IPS-18c (cell line): ENCODE measurements around the gene ACSS3.
"Not testable (repeated sequence)": the region's sequence is repeated elsewhere in the genome, so short reads cannot be mapped to it uniquely, and the experiment has no call there.

Experiments
- H3K4me3 ChIP-seq: 2 replicates; pipeline ENCODE4 v1.7.0; 2013; ENCODE audit warnings: low read depth, mild to moderate bottlenecking, low read length, moderate library complexity; ENCODE audit not compliant: insufficient read depth
- H3K9me3 ChIP-seq: one replicate; pipeline ENCODE4 v1.6.1; 2013; ENCODE audit warnings: mild to moderate bottlenecking, low read length, moderate library complexity; ENCODE audit not compliant: control insufficient read depth, insufficient read depth

ACSS3 gene

DNA sequence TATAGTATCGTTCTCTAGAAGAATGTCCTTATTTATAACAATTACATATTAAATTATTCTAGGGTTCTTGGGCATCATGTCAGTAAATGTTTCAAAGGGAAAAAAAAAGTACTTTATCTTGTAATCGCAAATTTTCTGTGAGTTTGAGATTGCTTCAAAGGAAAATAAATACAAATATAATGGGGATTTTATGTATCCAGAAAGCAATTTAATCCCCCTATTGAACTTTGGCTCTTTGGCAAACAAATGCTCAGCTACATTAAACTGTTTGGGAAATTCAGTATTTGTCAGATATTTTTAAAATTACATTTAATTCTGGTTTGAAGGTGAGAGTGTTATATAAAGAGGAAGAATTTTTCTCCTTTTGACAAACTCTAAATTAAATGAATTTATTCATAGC lies 8.0 kb downstream of the ACSS3 start:
- Histone ChIP-seq H3K4me3 (no peak overlapping the region), H3K9me3 (no peaks in the 10 kb centered on the region)

DNA sequence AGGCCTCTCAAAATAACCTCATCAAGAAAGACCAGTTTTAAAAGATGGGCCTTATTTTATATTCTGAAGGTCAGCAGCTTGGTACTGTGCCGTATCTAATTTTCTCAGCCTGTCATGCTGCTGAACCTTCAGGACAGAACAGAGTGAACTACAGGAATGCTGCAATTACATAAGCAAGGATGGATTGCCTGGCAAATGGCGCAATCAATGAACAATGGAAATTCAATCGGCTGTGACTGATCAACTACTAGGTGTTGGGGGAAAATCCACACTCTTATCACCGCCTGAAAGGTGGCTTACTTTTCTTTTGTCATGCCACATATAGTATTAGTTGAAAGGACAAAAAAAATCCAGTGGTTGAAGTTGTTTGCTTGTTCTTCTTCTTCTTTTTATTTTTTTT lies 8.5 kb downstream of the ACSS3 start:
- H3K9me3 ChIP-seq, result no peaks in the 10 kb centered on the region
- H3K4me3 ChIP-seq, result no peak overlapping the region

DNA sequence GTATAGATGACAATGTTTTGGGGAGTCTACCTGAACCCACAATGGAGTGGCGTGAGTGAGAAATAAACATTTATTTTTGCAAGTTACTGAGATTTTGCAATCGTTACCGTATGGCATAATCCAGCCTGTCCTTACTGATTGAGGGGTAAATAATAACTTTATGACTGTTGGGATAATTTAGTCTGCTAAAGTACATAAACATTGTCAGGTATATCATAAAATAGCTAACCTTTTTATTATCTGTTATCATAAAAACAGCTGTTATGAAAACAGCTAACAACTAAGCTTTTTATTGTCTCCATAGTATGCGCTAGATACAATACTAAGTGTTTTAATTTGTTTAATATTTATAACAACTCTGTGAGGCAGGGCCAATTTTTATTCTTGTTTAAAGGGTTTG lies 10.3 kb downstream of the ACSS3 start:
- H3K4me3 ChIP-seq, result no peak overlapping the region
- no peaks in the 10 kb centered on the region for H3K9me3 ChIP-seq

DNA sequence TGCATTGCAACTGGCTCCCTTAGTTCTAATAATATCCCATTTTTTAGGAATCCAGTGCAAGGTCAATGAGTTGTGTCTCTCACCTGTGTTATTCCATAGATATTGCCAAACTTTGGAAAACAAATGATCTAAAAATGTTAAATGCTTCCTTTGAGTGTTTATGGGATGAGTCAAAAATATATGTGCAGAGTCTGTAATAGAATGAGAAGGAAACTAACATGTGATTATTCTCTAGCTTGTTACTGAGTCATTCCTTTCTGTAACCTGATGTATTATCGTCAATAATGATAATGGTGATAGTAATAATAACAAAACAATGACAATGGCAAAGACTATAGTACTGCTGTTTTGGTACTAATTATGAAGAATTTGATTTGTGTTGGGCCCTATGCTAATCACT lies 11.5 kb downstream of the ACSS3 start:
- H3K4me3 ChIP-seq, result no peak overlapping the region
- H3K9me3 ChIP-seq, result no peaks in the 10 kb centered on the region

GRCh38 chr12:81092053-81092452 lies 14.2 kb downstream of the ACSS3 start:
- H3K4me3 ChIP-seq, result no peak overlapping the region

DNA sequence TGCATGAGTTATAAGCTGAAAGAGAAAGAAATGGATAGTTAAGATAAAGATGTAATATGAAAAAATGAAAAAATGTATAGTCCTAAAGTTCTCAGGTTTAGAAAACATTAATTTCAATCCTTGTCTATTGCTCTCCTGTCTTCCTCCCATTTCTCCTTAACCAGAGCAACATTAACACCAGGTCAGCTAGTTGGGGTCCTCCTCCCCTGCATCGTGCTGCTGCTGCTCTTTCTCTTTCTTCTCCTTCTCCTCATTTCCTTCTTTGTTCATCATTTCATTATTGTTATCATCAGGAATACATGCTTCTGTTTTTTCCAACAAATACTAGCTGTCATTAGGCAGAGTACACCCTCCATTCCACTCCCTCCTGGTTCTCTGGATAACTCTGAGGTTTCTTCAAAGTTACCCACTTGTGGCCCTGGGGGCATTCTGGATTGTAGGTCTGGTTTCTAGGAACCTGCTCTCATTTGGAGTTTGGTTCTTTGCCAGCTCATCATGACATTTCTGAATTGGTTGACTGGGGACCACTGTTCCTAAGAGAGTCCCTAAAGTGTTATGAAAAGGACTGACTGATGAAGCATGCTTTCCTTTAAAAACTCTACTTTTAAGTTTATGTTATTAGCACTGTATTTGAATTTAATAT lies 17.0 kb downstream of the ACSS3 start:
- H3K4me3 ChIP-seq, result no peak overlapping the region

More at GRCh38 chr12:81092053-81092452, 14.2 kb downstream of the ACSS3 start:
- H3K9me3 ChIP-seq, result no peaks in the 10 kb centered on the region

DNA sequence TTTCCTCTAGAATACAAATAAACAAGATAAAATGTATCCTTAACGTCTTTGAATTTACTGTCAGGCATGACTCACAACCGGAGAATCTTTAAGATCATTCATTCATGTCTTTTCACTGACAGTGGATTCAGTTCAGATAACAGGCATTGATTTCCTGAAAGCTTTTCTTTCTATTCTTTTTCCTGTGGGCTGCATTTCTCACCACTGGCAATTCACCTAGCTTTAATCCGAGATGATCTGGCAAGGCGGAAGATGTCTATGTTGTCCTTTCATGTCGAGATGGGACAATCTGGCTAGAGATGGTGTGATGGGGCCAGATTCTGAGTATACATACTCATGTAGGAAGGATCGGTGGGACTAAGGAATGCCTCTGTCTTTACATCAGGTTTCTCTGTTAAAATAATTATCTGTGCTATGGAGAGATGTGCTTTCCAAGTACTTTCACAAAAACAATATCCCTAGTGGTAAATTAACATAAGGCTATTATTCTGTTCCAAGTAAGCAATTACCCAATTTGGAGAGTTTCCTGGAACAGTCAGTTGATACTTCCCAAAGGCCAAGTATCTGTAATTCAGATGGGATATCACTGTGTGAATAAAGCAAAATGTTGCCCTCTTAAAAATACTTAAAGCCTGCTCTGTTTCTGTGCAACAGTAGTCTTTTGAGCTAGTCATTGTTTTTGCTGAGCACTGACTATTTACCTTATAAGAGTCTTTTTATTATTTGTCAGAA lies 17.8 kb downstream of the ACSS3 start:
- Histone ChIP-seq H3K9me3 (no peaks in the 10 kb centered on the region), H3K4me3 (no peak overlapping the region)

More for the DNA sequence above, 17.0 kb downstream of the ACSS3 start:
- no peaks in the 10 kb centered on the region for H3K9me3 ChIP-seq

DNA sequence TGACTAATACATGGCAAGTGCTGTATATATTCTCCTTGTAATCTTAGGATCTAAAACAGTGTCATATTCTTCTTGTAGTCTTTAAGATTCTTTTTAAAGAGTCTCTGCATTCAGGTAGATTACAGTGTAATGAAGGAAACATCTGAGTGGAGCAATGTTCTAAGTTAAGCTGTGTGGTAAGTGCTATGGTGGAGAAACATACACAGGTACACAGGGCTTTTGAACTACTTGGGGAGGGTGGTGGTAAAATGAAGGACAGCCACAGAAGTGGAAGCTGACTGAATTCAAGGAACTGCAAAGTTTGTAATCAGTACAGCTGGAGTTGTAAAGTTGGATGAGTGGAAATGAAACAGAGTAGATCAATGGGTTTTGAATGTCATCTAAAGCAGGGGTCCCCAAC lies 27.8 kb downstream of the ACSS3 start:
- H3K9me3 ChIP-seq, result no peaks in the 10 kb centered on the region
- H3K4me3 ChIP-seq, result no peak overlapping the region

GRCh38 chr12:81114226-81114625 lies 36.3 kb downstream of the ACSS3 start:
- no peak overlapping the region for H3K4me3 ChIP-seq
- H3K9me3 ChIP-seq, result no peaks in the 10 kb centered on the region

GRCh38 chr12:81119069-81119468 lies 41.2 kb downstream of the ACSS3 start:
- not testable (repeated sequence) for H3K4me3 ChIP-seq, H3K9me3 ChIP-seq

GRCh38 chr12:81120961-81121360 lies 43.1 kb downstream of the ACSS3 start:
- H3K4me3 ChIP-seq, result no peak overlapping the region

GRCh38 chr12:81123611-81124010 lies 45.7 kb downstream of the ACSS3 start:
- H3K9me3 ChIP-seq, result no peaks in the 10 kb centered on the region

More at GRCh38 chr12:81120961-81121360, 43.1 kb downstream of the ACSS3 start:
- no peaks in the 10 kb centered on the region for H3K9me3 ChIP-seq

DNA sequence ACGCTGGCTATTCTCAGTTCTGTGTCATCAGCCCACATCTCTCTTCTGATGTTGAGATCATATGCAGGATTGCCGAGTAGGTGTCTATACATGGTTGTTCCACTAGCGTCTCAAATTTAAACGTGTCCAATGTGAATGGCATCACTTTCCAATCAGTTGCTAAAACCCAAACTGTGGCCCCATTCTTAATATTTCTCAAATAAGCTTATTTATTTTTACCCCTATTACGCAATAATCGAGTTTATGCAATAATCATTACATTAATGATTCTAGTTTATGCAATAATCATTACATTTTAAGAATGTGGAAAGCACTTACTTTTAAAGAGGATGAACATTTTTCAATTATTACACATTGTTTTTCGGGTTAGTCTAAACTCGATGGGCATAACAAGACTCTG lies 47.8 kb downstream of the ACSS3 start:
- no peaks in the 10 kb centered on the region for H3K9me3 ChIP-seq

More at GRCh38 chr12:81123611-81124010, 45.7 kb downstream of the ACSS3 start:
- H3K4me3 ChIP-seq, result no peak overlapping the region

DNA sequence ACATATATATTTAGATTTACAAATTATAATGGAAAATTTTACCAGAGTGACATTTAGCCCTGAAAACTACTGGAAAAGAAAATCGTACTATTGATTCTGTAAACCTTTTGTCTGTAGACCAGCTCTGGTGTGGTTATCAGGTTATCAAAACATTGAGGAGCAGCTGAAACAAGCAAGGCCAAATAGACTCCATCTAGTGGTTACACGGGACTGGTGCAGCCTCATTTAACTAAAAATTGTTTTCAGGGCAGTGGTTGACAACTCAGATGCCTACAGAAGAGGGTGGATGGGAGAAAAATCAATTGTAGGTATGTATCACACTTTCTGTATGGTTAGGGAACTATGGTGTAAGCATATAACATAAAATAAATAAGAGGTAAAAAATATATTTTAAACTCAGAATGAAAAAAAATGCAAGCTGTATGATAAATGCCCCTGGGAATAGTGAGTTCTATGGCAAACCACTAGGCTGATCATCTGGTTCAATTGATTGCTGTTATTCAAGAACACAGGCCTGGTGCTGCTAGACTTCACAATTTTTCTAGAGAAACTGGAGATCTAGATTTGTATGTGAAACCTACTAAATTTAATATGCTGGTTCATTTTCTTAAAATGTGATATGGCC lies 51.2 kb downstream of the ACSS3 start:
- no peaks in the 10 kb centered on the region for H3K9me3 ChIP-seq
- H3K4me3 ChIP-seq, result no peak overlapping the region

More for the DNA sequence above, 47.8 kb downstream of the ACSS3 start:
- H3K4me3 ChIP-seq, result no peak overlapping the region

- no peak overlapping the region for H3K4me3 ChIP-seq
- no peaks in the 10 kb centered on the region for H3K9me3 ChIP-seq
These were observed 58.6 kb downstream of the ACSS3 start for GRCh38 chr12:81136519-81136918.

DNA sequence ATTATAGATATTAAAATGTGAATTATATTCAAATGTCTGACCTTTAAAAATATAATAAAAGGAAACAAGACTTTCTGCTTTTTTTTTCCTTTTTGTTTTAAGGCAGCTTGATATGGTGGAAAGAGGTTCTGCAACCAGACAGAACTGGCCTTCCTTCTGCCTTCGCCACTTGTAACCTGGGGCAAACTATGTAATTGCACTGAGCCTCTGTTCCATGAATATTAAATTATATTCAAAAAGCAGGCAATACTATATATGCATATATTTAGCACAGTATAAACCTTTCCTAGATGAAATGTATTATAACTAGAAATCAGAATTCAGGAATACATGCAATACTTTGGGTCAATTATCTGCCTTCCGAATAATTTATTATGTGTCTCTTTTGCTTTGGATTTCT lies 59.9 kb downstream of the ACSS3 start:
- no peak overlapping the region for H3K4me3 ChIP-seq
- H3K9me3 ChIP-seq, result no peaks in the 10 kb centered on the region

DNA sequence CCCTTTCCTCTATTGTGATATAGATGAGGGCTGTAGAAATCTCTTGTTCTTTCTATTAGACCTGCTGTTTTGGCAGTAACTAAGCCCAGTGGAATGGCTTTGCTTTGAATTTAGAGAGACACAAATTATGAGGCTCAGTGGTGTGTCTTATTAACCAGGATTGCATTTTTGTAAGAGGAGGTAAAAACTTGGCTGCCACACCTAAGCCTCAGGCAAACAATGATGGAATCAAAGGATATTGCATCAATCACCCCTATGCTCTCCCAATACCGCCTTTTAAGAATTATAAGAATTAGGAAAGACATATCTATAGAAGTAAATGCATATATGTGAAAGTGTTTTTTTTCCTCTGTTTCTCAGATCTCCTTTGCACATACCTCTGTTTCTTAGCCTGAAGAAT lies 63.3 kb downstream of the ACSS3 start:
- Histone ChIP-seq H3K9me3 (no peaks in the 10 kb centered on the region), H3K4me3 (no peak overlapping the region)

DNA sequence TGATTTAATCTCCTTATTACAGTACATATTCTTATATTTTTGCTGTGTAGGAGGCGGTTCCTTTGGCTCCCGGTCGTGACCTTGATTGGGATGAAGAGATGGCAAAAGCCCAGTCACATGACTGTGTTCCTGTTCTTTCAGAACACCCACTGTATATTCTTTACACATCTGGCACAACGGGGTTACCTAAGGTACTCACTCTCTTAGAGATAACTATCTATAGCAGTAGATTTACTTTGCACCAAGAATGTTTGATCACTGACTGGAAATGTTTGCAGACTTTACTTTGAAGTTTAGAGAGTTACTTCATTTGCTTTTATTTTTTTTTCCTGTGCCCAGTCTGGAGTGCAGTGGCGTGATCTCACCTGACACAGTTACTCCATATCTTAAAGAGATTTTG lies 65.2 kb downstream of the ACSS3 start:
- Histone ChIP-seq H3K4me3 (no peak overlapping the region), H3K9me3 (no peaks in the 10 kb centered on the region)
